SU-DHL-6 (cell line): ENCODE results near the gene RASSF4.

Experiments
- EZH2phosphoT487 ChIP-seq: fragments of 200-600 bp; sonication (generic), shearing (Covaris generic); conservative IDR thresholded peaks from 2 replicates; pipeline ENCODE4 v1.6.1; 2018; ENCODE audit warnings: mild to moderate bottlenecking, antibody characterized with exemption, low read length, moderate library complexity, mixed read lengths
- TF ChIP-seq, protein P1 (sequence below): fragments of 200-600 bp; sonication (generic); IDR thresholded peaks from one replicate; pipeline ENCODE4 v1.5.1; 2017; ENCODE audit warnings: antibody characterized with exemption, mild to moderate bottlenecking, low read length, moderate library complexity; ENCODE audit not compliant: insufficient read depth, poor library complexity, severe bottlenecking

DNA sequence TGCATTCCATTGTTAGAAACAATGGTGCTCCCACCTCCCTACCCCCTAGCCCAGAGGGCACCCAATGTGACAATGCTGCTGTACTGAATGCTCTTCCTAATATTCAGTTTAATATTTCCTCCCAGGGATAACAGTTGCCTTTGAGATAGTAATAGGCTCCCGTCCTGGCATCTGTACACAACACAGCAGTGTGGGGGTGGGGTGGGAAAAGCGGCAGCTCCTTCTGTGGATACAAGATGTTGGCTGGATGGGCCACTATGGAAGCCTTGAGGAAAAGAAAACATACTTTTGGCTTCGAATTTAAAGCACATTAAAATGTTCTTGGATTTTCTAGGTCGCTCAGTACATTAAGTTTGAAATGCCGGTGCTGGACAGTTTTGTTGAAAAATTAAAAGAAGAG lies 32.0 kb downstream of the RASSF4 start:
- TF ChIP-seq, protein P1, sequence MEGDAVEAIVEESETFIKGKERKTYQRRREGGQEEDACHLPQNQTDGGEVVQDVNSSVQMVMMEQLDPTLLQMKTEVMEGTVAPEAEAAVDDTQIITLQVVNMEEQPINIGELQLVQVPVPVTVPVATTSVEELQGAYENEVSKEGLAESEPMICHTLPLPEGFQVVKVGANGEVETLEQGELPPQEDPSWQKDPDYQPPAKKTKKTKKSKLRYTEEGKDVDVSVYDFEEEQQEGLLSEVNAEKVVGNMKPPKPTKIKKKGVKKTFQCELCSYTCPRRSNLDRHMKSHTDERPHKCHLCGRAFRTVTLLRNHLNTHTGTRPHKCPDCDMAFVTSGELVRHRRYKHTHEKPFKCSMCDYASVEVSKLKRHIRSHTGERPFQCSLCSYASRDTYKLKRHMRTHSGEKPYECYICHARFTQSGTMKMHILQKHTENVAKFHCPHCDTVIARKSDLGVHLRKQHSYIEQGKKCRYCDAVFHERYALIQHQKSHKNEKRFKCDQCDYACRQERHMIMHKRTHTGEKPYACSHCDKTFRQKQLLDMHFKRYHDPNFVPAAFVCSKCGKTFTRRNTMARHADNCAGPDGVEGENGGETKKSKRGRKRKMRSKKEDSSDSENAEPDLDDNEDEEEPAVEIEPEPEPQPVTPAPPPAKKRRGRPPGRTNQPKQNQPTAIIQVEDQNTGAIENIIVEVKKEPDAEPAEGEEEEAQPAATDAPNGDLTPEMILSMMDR = no peak
- no peak for TF ChIP-seq EZH2phosphoT487
